ENCODE measurements around the gene FNDC11.

GRCh38 chr20:63548542-63548941 lies 5.4 kb upstream of the FNDC11 start:
- TF ChIP-seq EZH2 (IDR thresholded peaks at IDR 0.05), result no peak
- TF ChIP-seq POLR2AphosphoS5 (IDR thresholded peaks at IDR 0.05; ENCODE audit: borderline replicate concordance, low read depth, low read length), result no peak

Data from SK-N-MC (cell line).